Inflammatory macrophage treated with lipopolysaccharide for 4 hours (primary cell): ENCODE results near the gene MAST2.

Experiments used
- DNase-seq: peaks from one replicate; pipeline ENCODE4 v3.0.0-alpha.2; 2020

MAST2 gene

GRCh38 chr1:45803299-45803780, at the start of gene MAST2:
MAST2 (plus strand) TSS chr1:45803612; CDS start chr1:45803896, 284 bp downstream.
- DNase-seq: peak; percentile 92

- no peak for DNase-seq
These were observed 47.7 kb upstream of the MAST2 start for GRCh38 chr1:45755697-45756096.

GRCh38 chr1:45762291-45762690, 41.1 kb upstream of the MAST2 start:
- DNase-seq: peak; percentile 19

- DNase-seq: no peak
These were observed 37.2 kb upstream of the MAST2 start for GRCh38 chr1:45765999-45766792.

GRCh38 chr1:45767035-45767434, 36.4 kb upstream of the MAST2 start:
- DNase-seq: no peak

GRCh38 chr1:45769261-45769932, 34.0 kb upstream of the MAST2 start:
- no peak for DNase-seq

- DNase-seq: peak; percentile 16
These were observed 30.4 kb upstream of the MAST2 start for GRCh38 chr1:45772971-45773370.

- DNase-seq: no peak
These were observed 27.6 kb upstream of the MAST2 start for GRCh38 chr1:45775794-45776193.

- DNase-seq: no peak
These were observed 17.8 kb upstream of the MAST2 start for GRCh38 chr1:45785583-45785982.

- DNase-seq: peak; percentile 88
These were observed 15.5 kb upstream of the MAST2 start for GRCh38 chr1:45787905-45788304.

GRCh38 chr1:45789601-45790000, 13.8 kb upstream of the MAST2 start:
- DNase-seq: no peak

- DNase-seq: no peak
These were observed 10.7 kb upstream of the MAST2 start for GRCh38 chr1:45792744-45793143.

- DNase-seq: no peak
These were observed 9.3 kb upstream of the MAST2 start for GRCh38 chr1:45793942-45794604.

- DNase-seq: no peak
These were observed 7.0 kb upstream of the MAST2 start for GRCh38 chr1:45796381-45796780.

- no peak for DNase-seq
These were observed 6.5 kb upstream of the MAST2 start for GRCh38 chr1:45796946-45797345.

- DNase-seq: no peak
These were observed 2.5 kb upstream of the MAST2 start for GRCh38 chr1:45800899-45801298.

- DNase-seq: peak; percentile 96
These were observed 791 bp upstream of the MAST2 start for GRCh38 chr1:45802343-45803298.

- DNase-seq: peak; percentile 38
These were observed 613 bp downstream of the MAST2 start for GRCh38 chr1:45803781-45804668.

- DNase-seq: no peak
These were observed 1.2 kb downstream of the MAST2 start for GRCh38 chr1:45804669-45804969.

- DNase-seq: no peak
These were observed 2.7 kb downstream of the MAST2 start for GRCh38 chr1:45806129-45806528.

GRCh38 chr1:45809761-45810160, 6.3 kb downstream of the MAST2 start:
- DNase-seq: no peak

- no peak for DNase-seq
These were observed 11.4 kb downstream of the MAST2 start for GRCh38 chr1:45814776-45815175.
